HEK293 (cell line): ENCODE measurements around the gene KIF1A.

Source experiments
- CTCF ChIA-PET: fragments of 350-600 bp; formaldehyde crosslinking; extraction: SDS; loops from one replicate; lab custom pipeline; 2021; ENCODE audit warnings: antibody characterized with exemption; lab: Yijun Ruan, JAX
- POLR2A ChIA-PET: fragments of 300-600 bp; formaldehyde crosslinking; extraction: SDS; loops from one replicate; lab custom pipeline; 2020; ENCODE audit warnings: antibody characterized with exemption, inconsistent platforms; lab: Yijun Ruan, JAX
- H3K27ac ChIP-seq: fragments of 200-500 bp; sonication (Bioruptor generic); 2 replicates; pipeline ENCODE4 v1.5.1; 2014; ENCODE audit warnings: low read depth, low read length, control low read depth, inconsistent platforms; ENCODE audit errors: extremely low read depth
- H3K36me3 ChIP-seq, 2 experiments: fragments of 200-500 bp in 1 of 2; sonication (Bioruptor generic) in 1 of 2; 1 replicate in 1 of 2; 2 replicates in 1 of 2; pipeline ENCODE4 v1.5.1; 2014 to 2017; ENCODE audit warnings: inconsistent platforms in 2 of 2, low read length in 2 of 2; ENCODE audit not compliant: control insufficient read depth in 2 of 2, insufficient read depth in 1 of 2
- H3K4me1 ChIP-seq: fragments of 200-500 bp; sonication (Bioruptor generic); 2 replicates; pipeline ENCODE4 v1.5.1; 2014; ENCODE audit warnings: mild to moderate bottlenecking, low read length, inconsistent platforms; ENCODE audit not compliant: control insufficient read depth, insufficient read depth
- H3K4me3 ChIP-seq: 2 replicates; pipeline ENCODE4 v1.5.1; 2011; ENCODE audit warnings: low read depth, mild to moderate bottlenecking, control low read depth, low read length, moderate library complexity
- H3K9me3 ChIP-seq: fragments of 200-500 bp; sonication (Bioruptor generic); 2 replicates; pipeline ENCODE4 v1.5.1; 2014; ENCODE audit warnings: low read depth, low read length, inconsistent platforms; ENCODE audit not compliant: control insufficient read depth, insufficient read depth
- BCL6B ChIP-seq: fragments of 450-650 bp; formaldehyde crosslinking; IDR thresholded peaks from 2 replicates; pipeline ENCODE4 v1.5.1; 2017; ENCODE audit warnings: missing biosample characterization, missing genetic modification characterization
- CTCF ChIP-seq: fragments of 450-650 bp; formaldehyde crosslinking; IDR thresholded peaks from 2 replicates; pipeline ENCODE4 v1.5.1; 2016; ENCODE audit warnings: missing biosample characterization, missing genetic modification characterization
- GLIS2 ChIP-seq: fragments of 450-650 bp; formaldehyde crosslinking; IDR thresholded peaks from 2 replicates; pipeline ENCODE4 v1.5.1; 2016; ENCODE audit warnings: missing biosample characterization, missing genetic modification characterization
- HOXA7 ChIP-seq: sonication (generic); formaldehyde crosslinking; IDR thresholded peaks from 2 replicates; pipeline ENCODE4 v1.8.1; 2022; ENCODE audit warnings: missing genetic modification reagents, borderline replicate concordance
- KLF16 ChIP-seq: fragments of 450-650 bp; formaldehyde crosslinking; IDR thresholded peaks from 2 replicates; pipeline ENCODE4 v1.5.1; 2017; ENCODE audit warnings: missing biosample characterization, missing genetic modification characterization
- KLF9 ChIP-seq: fragments of 450-650 bp; formaldehyde crosslinking; IDR thresholded peaks from 2 replicates; pipeline ENCODE4 v1.5.1; 2016; ENCODE audit warnings: missing biosample characterization, missing genetic modification characterization, low read depth
- OVOL3 ChIP-seq: fragments of 450-650 bp; formaldehyde crosslinking; IDR thresholded peaks from 2 replicates; pipeline ENCODE4 v1.5.1; 2016; ENCODE audit warnings: missing biosample characterization, missing genetic modification characterization
- TRIM28 ChIP-seq: IDR thresholded peaks from 2 replicates; pipeline ENCODE4 v1.6.1; 2011; ENCODE audit warnings: low read length, control low read depth, borderline replicate concordance
- ZBTB48 ChIP-seq: fragments of 450-650 bp; formaldehyde crosslinking; IDR thresholded peaks from 2 replicates; pipeline ENCODE4 v1.5.1; 2016; ENCODE audit warnings: missing biosample characterization, missing genetic modification characterization
- ZBTB7A ChIP-seq: fragments of 450-650 bp; formaldehyde crosslinking; IDR thresholded peaks from 2 replicates; pipeline ENCODE4 v1.5.1; 2016; ENCODE audit warnings: low read depth, missing biosample characterization, missing genetic modification characterization
- ZBTB8A ChIP-seq: fragments of 450-650 bp; formaldehyde crosslinking; IDR thresholded peaks from 2 replicates; pipeline ENCODE4 v1.5.1; 2016; ENCODE audit warnings: missing biosample characterization, missing genetic modification characterization
- ZFP3 ChIP-seq: fragments of 450-650 bp; formaldehyde crosslinking; IDR thresholded peaks from 2 replicates; pipeline ENCODE4 v1.5.1; 2016; ENCODE audit warnings: low read depth, missing biosample characterization, missing genetic modification characterization
- ZNF133 ChIP-seq: fragments of 450-650 bp; formaldehyde crosslinking; IDR thresholded peaks from 2 replicates; pipeline ENCODE4 v1.5.1; 2016; ENCODE audit warnings: missing biosample characterization, missing genetic modification characterization
- ZNF16 ChIP-seq: fragments of 450-650 bp; formaldehyde crosslinking; IDR thresholded peaks from 2 replicates; pipeline ENCODE4 v1.5.1; 2016; ENCODE audit warnings: low read depth, missing biosample characterization, missing genetic modification characterization
- ZNF274 ChIP-seq, 2 experiments: fragments of 200-500 bp in 1 of 2; fragments of 450-650 bp in 1 of 2; sonication (Bioruptor generic) in 1 of 2; formaldehyde crosslinking in 1 of 2; IDR thresholded peaks; 2 replicates each; pipeline versions ENCODE4 v1.5.1 to v1.6.1; 2014 to 2016; ENCODE audit warnings: borderline replicate concordance in 1 of 2, inconsistent platforms in 1 of 2, low read length in 1 of 2, missing biosample characterization in 1 of 2, missing genetic modification characterization in 1 of 2
- ZNF311 ChIP-seq: fragments of 450-650 bp; formaldehyde crosslinking; IDR thresholded peaks from 2 replicates; pipeline ENCODE4 v1.5.1; 2017; ENCODE audit warnings: missing biosample characterization, missing genetic modification characterization, borderline replicate concordance
- ZNF48 ChIP-seq: fragments of 450-650 bp; formaldehyde crosslinking; IDR thresholded peaks from 2 replicates; pipeline ENCODE4 v1.5.1; 2016; ENCODE audit warnings: missing biosample characterization, missing genetic modification characterization
- ZNF596 ChIP-seq: fragments of 450-650 bp; IDR thresholded peaks from 2 replicates; pipeline ENCODE4 v1.5.0; 2018; ENCODE audit warnings: missing biosample characterization, mild to moderate bottlenecking, missing genetic modification characterization, moderate library complexity
- ZNF624 ChIP-seq: fragments of 450-650 bp; formaldehyde crosslinking; IDR thresholded peaks from 2 replicates; pipeline ENCODE4 v1.5.1; 2017; ENCODE audit warnings: missing biosample characterization, missing genetic modification characterization
- ZNF629 ChIP-seq: fragments of 450-650 bp; formaldehyde crosslinking; IDR thresholded peaks from 2 replicates; pipeline ENCODE4 v1.5.1; 2017; ENCODE audit warnings: missing biosample characterization, missing genetic modification characterization
- ZNF654 ChIP-seq: fragments of 450-650 bp; formaldehyde crosslinking; IDR thresholded peaks from 2 replicates; pipeline ENCODE4 v1.5.1; 2016; ENCODE audit warnings: low read depth, missing biosample characterization, missing genetic modification characterization
- ZNF670 ChIP-seq: fragments of 450-650 bp; formaldehyde crosslinking; IDR thresholded peaks from 2 replicates; pipeline ENCODE4 v1.5.1; 2016; ENCODE audit warnings: missing biosample characterization, missing genetic modification characterization, low read depth
- ZNF843 ChIP-seq: fragments of 450-650 bp; formaldehyde crosslinking; IDR thresholded peaks from 2 replicates; pipeline ENCODE4 v1.5.1; 2016; ENCODE audit warnings: missing biosample characterization, missing genetic modification characterization
- ZSCAN30 ChIP-seq: fragments of 450-650 bp; IDR thresholded peaks from 2 replicates; pipeline ENCODE4 v1.5.1; 2018; ENCODE audit warnings: missing biosample characterization, mild to moderate bottlenecking, missing genetic modification characterization, moderate library complexity
- TF ChIP-seq, protein P1 (sequence below): fragments of 450-650 bp; formaldehyde crosslinking; IDR thresholded peaks from 2 replicates; pipeline ENCODE4 v1.5.1; 2016; ENCODE audit warnings: missing biosample characterization, missing genetic modification characterization

The KIF1A gene

GRCh38 chr2:240787521-240788472 lies 32.2 kb downstream of the KIF1A start:
- Histone ChIP-seq H3K4me1 (no peaks in the 10 kb centered on the region), H3K27ac (no peak overlapping the region), H3K36me3 (peaks cover 0 to 43% of the 10 kb centered on the region in 2 experiments; a peak in 1 of 3 replicates), H3K4me3 (no peak overlapping the region), H3K9me3 (no peaks in the 10 kb centered on the region)
- ChIA-PET POLR2A (no interaction called here), CTCF (no interaction called here)
- no peak for TF ChIP-seq GLIS2 (tag by site-specific recombination)

GRCh38 chr2:240786871-240787311 lies 33.1 kb downstream of the KIF1A start:
- CTCF ChIA-PET, result no interaction called here
- Histone ChIP-seq H3K4me1 (no peaks in the 10 kb centered on the region), H3K9me3 (no peaks in the 10 kb centered on the region), H3K4me3 (no peak overlapping the region), H3K27ac (no peak overlapping the region), H3K36me3 (peaks cover 0 to 43% of the 10 kb centered on the region in 2 experiments; a peak in 1 of 3 replicates)
- no peak for TF ChIP-seq ZNF596 (tag by site-specific recombination)
- TF ChIP-seq HOXA7 (CRISPR knock-in tag), result no peak
- no peak for TF ChIP-seq GLIS2 (tag by site-specific recombination)
- no peak for TF ChIP-seq CTCF (tag by site-specific recombination)
- no peak for TF ChIP-seq ZFP3 (tag by site-specific recombination)
- no peak for TF ChIP-seq ZBTB8A (tag by site-specific recombination)
- no peak for TF ChIP-seq BCL6B (tag by site-specific recombination)
- no peak for TF ChIP-seq TRIM28
- TF ChIP-seq ZBTB7A (tag by site-specific recombination), result no peak
- TF ChIP-seq ZNF311 (tag by site-specific recombination), result no peak
- no peak for TF ChIP-seq ZNF133
- TF ChIP-seq ZNF48, result no peak
- TF ChIP-seq, protein P1, sequence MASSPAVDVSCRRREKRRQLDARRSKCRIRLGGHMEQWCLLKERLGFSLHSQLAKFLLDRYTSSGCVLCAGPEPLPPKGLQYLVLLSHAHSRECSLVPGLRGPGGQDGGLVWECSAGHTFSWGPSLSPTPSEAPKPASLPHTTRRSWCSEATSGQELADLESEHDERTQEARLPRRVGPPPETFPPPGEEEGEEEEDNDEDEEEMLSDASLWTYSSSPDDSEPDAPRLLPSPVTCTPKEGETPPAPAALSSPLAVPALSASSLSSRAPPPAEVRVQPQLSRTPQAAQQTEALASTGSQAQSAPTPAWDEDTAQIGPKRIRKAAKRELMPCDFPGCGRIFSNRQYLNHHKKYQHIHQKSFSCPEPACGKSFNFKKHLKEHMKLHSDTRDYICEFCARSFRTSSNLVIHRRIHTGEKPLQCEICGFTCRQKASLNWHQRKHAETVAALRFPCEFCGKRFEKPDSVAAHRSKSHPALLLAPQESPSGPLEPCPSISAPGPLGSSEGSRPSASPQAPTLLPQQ (tag by site-specific recombination), result no peak
- TF ChIP-seq ZNF16 (tag by site-specific recombination), result no peak
- no peak for TF ChIP-seq ZNF843 (tag by site-specific recombination)
- TF ChIP-seq ZNF624 (tag by site-specific recombination), result no peak
- POLR2A ChIA-PET, result no interaction called here

GRCh38 chr2:240786355-240786841 lies 33.6 kb downstream of the KIF1A start:
- no peaks in the 10 kb centered on the region for H3K9me3 ChIP-seq
- no peak overlapping the region for H3K4me3 ChIP-seq
- POLR2A ChIA-PET, result interaction anchor here (0.6 kb wide), 1 partner anchor 1628 kb away, joined by 3 read pairs; no protein-coding TSS in a partner anchor
- no peaks in the 10 kb centered on the region for H3K4me1 ChIP-seq
- peaks cover 0 to 43% of the 10 kb centered on the region in 2 experiments; a peak in 1 of 3 replicates for H3K36me3 ChIP-seq
- H3K27ac ChIP-seq, result no peak overlapping the region
- CTCF ChIA-PET, result no interaction called here
- TF ChIP-seq ZNF654 (tag by site-specific recombination) (no peak), ZBTB48 (tag by site-specific recombination) (no peak), ZSCAN30 (tag by site-specific recombination) (no peak), ZNF274 (IDR thresholded peaks at IDR 0.05; ENCODE audit: low read length) (no peak), ZNF274 (tag by site-specific recombination; IDR thresholded peaks at IDR 0.05; ENCODE audit: borderline replicate concordance) (no peak), ZNF670 (tag by site-specific recombination) (no peak), KLF9 (tag by site-specific recombination) (no peak), ZNF629 (tag by site-specific recombination) (no peak), OVOL3 (tag by site-specific recombination) (no peak), KLF16 (tag by site-specific recombination) (no peak)
